OCI-M2 (cell line): ENCODE measurements around the gene ITIH5.
"Not testable (repeated sequence)": the region's sequence is repeated elsewhere in the genome, so short reads cannot be mapped to it uniquely, and the experiment has no call there.

Experiments used
- DNase-seq: peaks from one replicate; lab custom pipeline; 2025; ENCODE audit not compliant: unreplicated experiment; lab: John Stamatoyannopoulos, UW

The ITIH5 gene

GRCh38 chr10:7689591-7689990 is 22.8 kb upstream of the ITIH5 start:
- DNase-seq: no peak

GRCh38 chr10:7687228-7687907 is 20.6 kb upstream of the ITIH5 start:
- no peak for DNase-seq

DNA sequence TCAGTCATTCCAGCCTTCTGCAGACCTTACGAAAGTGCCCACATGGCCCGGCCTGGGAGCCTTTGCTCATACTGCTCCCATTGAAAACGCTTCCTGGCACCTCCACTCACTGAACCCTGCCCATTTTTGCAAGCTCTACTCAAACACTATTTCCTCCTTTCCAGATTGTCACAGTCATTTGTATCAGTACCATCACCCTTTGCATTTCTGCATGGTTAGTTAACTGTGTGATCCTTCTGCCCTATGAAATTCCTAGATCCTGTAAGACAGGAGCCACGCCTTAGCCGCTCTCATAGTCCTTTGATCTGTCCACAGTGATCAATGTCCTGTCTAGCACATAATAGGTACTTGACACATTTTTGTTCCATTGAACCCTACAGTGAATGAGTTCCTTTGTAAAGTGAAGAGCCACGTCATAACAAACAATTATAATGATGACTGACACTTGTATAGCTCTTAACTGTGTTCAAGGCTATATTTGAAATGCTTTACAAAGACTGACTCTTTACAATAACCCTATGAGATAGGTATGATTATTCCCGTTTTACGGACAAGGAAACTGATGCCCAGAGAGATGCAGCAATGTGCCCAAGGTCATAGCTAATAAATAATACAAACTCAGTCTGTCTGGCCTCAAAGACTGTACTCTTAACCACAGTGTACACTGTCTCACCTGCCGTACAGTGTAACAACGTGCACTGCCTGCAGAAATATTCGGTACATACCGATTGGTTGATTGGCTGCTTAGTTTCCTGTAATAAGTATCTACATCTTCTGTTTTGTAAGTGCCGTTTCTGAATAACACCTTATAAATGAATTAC is 19.8 kb upstream of the ITIH5 start:
- DNase-seq: no peak

GRCh38 chr10:7680078-7680477 is 13.3 kb upstream of the ITIH5 start:
- DNase-seq: not testable (repeated sequence)

- DNase-seq: no peak
Measured at GRCh38 chr10:7679256-7679655, 12.5 kb upstream of the ITIH5 start.

DNA sequence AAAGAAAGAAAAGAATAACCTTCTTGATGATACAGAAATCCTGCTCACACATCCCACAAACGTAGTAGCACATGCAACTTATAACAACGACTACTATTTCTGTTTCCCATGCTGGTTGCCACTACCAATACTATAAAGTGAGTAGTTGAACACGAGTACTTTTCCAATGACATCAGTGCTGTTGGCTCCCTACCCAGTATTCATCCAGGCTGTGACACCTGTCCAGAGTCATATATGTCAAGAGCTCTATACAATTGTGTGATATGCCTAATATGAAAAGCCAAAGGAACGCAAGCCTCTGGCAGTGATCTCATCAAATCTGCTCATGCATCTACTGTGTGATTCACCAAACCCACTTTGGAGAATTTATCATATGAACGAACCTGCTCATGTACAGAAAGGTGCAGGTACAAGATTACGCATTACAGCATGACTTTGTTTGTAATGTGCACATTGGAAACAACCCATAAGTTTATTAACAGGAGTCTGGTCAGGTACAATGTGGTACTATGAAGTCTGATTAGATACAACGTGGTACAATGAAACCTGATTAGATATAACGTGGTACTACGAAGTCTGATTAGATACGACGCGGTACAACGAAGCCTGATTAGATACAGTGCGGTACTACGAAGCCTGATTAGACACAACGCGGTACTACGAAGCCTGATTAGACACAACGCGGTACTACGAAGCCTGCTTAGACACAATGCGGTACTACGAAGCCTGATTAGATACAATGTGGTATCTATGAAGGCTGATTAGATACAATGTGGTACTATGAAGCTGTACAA is 5.8 kb upstream of the ITIH5 start:
- no peak for DNase-seq

GRCh38 chr10:7670157-7670556 is 3.4 kb upstream of the ITIH5 start:
- DNase-seq: no peak

GRCh38 chr10:7667262-7668141 is 736 bp upstream of the ITIH5 start:
- no peak for DNase-seq

- DNase-seq: no peak
Measured at GRCh38 chr10:7665767-7666166, 999 bp downstream of the ITIH5 start.

DNA sequence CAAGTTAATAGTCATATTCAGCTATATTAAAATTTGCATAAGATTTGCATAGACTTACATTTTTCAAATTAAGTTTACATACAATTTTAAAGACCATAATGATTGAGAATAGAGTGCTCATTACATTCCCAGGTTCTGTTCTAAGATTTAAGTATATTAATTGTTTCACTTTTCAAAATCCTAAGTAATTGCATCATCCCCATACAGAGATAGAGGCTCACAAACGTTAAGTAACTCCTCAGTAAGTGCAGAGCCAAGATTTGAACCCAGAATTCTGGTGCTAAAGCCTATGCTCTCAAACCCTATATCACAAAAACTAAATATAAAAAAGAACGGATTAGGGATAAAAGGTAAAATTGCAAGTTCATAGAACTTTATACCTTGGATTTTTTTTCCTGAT is 2.1 kb downstream of the ITIH5 start:
- DNase-seq: no peak

DNA sequence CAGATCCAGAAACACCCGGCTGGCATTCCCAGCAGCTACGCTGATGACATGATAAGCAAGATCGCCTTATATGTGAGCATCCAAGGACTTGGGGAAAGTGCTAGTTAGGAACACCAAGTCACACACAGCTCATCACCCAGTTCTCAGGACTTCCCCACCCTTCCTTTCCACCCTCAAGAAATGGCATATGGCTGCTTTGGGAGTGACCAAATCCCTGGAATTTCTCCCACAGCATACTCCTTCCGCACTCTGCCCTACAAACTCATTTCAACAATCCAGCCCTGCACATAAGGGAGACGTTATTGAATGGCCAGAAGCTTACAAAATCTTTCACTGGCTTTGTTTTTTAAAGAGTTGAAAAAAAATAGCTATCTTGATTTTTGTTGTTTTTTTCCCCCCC is 4.2 kb downstream of the ITIH5 start:
- no peak for DNase-seq

DNA sequence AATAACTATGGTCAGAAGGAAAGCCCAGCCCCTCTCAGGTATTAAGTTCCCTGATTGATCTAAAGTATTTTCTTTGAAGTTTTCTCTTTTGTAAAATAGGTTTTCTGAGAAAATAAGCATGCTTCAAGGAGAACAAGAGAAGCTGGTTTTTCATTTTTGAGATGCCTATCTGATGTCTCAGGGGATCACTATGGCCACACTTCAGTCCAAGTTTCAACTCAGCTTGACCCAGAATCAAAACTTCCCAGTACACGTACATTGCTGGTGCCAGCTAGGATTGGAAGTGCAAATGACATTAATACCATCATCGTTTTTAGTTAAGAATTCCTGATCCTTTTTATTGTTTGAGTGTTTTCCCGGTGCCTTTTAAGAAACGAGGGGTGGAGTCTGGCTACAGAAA is 7.2 kb downstream of the ITIH5 start:
- no peak for DNase-seq

DNA sequence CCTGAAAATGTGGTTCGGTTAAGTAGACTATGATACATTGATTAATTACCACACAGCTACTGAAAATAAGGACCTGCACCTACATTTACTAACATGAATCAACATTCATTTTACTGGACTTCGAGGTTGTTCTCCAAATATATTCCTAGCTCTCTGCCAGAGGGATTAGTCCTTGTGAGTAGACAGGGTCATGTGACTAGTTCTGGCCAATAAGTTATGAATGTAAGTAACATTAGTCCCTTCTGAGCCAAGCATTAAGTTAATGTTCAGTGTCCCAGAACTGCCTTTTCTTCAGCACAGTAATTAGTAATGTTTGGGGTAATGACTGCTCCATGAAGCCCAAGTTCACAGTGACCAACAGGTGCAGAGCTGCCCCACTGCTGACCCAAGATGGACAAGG is 9.2 kb downstream of the ITIH5 start:
- no peak for DNase-seq

GRCh38 chr10:7657079-7657478 is 9.7 kb downstream of the ITIH5 start:
- DNase-seq: not testable (repeated sequence)

GRCh38 chr10:7651853-7652470 is 14.8 kb downstream of the ITIH5 start:
- no peak for DNase-seq

- no peak for DNase-seq
Measured at GRCh38 chr10:7649673-7650300, 17.0 kb downstream of the ITIH5 start.

GRCh38 chr10:7647062-7647664 is 19.6 kb downstream of the ITIH5 start:
- no peak for DNase-seq

GRCh38 chr10:7642491-7643011 is 24.2 kb downstream of the ITIH5 start:
- no peak for DNase-seq

DNA sequence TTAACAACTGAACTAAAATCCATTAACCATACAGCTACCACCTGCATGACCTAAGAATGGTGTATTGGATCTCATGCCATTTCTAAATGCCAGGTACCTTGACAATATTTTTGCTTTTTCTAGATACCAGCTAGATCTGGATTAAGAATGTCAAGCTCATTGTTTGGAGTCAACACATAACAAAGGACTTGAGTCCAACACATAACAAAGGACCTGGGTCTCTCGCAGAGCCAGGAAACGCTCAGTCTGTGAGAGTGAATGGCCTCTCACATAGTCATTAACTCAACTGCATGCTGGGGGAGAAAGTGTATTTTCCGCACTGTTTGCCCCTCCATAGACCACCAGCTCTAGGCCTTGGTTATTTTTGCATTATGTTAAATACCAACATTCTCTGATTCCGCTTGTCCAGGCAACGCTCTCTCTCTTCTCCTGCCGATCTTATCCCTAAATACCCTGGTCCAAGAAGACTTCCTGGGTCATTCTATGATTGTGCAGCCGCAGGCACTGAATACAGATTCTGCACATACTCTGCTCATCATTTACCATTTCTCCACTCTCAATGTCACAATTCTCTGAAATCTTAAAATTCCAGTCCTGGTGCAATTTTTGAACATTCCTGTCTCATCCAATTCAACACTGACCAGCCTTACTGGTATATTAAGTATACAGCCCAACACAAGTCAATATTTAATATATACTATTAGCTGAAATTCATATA is 31.2 kb downstream of the ITIH5 start:
- DNase-seq: no peak
